ENCODE measurements around the gene CCR2.
"Not testable (repeated sequence)": the region's sequence is repeated elsewhere in the genome, so short reads cannot be mapped to it uniquely, and the experiment has no call there.

Gene CCR2

DNA sequence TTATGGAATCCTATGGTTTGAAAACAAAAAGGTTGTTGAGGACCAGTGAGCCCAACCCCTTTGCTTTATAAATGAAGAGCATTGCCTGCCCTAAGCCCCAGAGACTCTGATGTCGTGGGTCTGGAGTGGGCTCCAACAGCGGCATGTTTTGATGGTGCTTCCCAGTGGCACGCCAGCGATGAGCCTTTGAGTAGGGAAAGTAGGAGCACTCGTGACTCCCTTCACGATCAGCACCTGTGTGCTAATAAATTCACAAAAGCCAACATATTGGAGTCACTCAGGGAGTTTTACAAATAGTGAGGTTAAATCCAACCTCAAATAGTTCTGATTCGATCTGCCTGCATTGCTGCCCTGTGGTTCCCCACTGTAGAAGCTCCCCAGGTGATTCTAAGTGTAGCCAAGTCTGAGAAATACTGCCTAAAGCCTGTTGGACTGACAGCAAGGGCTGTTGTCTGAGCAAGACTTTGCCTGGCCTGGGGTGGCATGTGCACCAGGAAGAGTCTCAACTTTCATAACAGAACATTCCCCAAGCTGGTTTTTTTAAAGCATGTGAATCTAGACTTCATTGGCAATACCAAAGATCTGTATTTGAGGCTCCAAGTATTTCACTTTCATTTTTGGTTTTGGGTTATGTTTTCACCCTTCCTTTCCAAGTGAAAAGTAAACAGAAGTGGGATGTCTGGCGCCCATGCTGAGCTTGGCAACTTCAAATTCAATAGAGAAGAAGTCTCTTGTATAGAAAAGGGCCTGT is 26.7 kb downstream of the CCR2 start:
- DNase-seq: no peak

DNA sequence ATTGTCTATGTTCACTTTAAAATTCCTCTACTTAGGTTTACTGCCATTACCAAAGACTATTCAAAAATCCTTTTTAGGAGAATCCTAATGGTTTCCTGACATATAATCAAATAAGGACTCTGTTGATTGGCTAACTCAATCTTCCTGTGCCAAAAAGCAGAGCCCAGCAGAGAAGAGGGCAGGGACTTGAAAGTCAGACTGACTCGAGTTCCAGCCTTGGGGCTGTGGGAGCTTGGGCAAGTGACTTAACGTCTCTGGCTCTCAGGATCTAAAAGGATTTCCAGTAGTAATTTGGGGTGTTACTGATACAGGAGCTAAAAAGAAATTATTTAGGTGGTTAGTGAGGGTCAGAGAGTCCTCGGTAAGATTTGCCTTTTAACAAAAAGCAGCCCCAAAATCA is 27.7 kb downstream of the CCR2 start:
- DNase-seq: no peak

DNA sequence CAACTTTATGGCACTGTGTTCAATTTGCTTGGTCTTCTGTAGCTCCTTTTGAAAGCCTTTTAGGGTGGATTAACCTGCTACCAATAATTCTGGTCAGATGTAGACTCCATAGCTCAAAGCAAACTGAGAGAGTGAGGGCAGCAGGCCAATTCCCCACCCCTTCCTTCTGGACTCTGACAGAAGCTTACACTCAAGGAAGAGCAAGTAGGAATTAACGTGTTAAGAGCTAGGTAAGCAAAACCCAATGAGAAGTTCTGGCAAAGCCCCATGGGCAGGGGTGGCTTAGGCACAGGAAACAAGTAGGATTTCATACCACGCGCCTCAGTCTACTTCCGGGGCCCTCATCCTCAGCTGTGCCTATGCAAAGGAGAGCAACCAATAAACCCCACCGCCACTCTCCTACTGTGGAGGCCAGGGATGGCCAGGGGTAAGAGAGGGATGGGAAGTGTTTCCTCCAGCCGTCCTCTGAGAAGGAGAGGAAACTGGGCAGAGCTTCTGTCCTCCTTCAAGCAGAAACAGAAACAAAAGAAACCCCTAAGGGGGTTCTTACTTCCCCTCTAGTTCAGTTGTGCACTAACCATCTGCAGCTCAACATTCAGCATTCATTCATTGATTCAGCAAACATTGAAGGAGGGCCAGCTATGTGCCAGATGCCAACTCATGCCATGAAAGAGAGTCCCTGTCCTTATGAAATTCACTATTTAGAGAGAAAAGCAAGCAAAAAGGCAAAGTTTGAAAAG is 29.5 kb downstream of the CCR2 start:
- no peak for DNase-seq

DNA sequence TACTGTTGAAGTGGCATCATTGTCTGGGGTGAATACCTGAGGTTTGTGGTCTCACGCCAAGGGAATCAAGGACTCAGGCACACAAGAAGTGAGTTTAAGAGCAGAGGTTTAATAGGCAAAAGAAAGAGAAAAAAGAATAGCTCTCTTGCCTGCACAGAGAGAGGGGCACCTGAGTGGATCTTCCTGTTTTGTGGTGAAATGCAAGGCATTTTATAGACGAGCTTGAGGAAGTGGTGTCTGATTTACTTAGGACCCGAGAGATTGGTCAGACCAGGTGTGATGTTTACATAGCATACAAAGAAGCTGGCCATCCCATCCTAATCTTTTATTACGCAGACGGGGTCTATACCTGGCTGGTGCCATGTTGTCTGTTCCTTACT is 30.0 kb downstream of the CCR2 start:
- DNase-seq: no peak

DNA sequence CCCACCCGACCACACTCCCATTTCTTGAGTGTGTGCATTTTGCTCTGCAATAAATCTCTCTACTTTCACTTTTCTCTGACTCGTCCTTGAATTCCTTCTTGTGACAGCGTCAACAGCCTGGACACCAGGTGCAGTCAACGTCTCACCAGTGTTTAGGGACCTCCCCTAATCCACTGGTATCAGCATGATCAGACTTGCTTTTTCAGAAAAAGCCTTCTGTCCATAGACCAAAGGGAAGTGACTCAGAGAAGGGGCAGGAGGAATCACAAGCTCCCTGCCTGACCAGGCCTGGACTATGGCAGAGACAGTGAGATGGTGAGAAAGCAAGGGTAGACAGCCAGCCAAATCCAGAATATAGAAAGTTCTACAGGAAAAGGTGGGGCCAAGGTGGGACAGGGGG is 32.3 kb downstream of the CCR2 start:
- DNase-seq: no peak

DNA sequence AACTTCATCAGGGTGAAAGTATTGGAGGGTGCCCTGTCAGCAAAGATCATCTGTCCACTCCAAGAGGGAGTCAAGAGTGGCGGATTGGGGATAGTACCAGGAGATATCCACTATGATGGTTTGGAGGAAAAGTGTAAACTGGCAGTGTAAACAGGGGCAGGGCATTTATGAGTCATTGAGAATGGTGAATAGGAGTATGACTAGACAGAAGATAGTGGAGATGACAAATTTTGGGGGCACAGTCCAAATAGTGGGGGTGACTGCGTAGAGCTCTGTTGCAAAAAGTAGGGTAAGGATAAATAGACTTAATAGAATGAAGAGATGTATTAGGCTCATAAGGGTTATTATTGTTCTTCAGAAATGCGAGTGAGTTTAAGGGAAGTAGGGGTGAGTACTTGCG is 34.9 kb downstream of the CCR2 start:
- not testable (repeated sequence) for DNase-seq

DNA sequence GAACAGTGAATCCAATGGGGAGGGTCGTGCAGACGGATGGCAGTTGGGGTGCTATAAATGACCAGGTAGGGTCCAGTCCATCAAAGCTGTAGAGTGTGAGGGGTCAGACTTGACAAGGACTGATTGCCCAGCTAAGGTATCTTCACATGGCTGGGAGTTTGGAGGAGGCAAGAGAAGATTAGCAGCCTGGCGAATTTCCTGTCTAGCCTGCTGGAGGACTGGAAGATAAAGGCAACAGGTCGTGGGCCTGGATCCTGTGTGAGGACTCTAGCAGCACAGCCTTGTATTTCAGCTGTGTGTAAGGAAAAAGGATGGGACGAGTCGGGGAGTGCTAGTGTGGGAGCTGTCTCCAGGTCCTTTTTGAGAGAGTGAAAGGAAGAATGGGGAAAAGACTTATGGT is 35.4 kb downstream of the CCR2 start:
- no peak for DNase-seq

DNA sequence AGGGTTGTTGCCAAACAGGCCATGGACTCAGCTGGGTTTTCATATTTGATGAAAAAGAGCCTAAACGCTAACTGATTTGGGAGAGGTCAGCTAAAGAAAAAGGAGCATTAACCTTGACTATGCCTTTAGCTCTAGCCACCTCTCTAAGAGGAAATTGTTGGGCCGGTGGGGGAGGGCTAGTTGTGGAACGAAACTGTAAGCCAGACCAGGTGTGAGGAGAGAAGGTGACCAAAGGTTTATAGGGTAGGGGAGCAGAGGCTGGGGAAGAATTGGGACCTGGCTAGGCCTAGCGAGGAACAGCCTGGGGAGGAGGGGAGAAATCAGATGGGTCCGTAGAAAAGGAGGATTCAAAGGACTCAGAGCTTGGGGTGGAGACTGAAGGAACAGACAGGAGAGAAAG is 37.6 kb downstream of the CCR2 start:
- DNase-seq: not testable (repeated sequence)

DNA sequence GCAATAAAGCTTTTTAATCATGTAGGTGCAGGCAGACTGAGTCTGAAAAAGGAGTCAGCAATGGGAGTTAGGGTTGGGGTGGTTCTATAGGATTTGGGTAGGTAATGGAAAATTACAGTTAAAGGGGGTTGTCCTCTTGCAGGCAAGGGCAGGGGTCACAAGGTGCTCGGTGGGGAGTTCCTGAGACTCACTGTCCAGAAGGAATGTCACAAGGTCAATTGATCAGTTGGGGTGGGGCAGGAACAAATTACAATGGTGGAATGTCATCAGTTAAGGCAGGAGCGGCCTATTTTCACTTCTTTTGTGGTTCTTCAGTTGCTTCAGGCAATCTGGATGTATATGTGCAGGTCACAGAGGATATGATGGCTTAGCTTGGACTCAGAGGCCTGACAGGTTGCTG is 39.1 kb downstream of the CCR2 start:
- no peak for DNase-seq

DNA sequence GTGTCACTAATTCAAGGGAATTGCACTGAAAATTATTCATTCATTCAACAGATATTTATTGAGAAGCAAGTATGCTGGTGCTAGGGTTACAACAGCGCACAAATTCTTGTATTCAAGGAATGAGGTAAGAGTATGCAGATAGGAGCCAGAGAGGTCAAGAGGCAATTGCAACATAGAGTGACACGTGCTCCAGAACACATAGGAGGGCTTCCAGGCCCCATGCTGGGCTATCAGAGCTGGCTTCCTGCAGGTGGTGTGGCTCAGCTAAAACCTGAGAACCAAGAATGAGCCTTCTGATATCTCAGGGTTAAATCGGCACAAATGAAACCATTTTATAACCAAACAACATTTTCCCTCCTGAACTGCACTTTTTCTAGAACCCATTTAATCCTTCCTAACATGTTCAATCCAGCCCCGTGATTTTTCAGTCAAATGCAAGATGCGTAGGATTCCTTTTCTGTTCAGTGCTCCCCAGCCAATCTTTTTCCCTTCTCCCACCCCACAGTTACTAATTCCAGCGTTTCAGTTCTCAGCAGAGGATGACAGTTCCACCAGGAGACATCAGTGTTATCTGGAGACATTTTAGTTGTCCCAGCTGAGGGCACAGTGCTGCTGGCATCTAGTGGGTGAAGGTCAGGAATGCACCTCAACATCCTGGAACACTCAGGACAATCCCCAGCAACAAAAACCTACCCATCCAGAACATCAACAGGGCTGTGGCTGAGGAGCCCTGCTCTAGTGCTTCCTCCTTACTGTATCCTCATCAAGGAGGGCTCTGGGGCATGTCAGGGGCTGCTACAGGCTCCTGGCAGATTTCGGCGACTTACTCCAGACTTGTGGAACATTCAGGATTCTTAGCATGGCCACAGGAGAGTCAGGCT is 39.9 kb downstream of the CCR2 start:
- no peak for DNase-seq

DNA sequence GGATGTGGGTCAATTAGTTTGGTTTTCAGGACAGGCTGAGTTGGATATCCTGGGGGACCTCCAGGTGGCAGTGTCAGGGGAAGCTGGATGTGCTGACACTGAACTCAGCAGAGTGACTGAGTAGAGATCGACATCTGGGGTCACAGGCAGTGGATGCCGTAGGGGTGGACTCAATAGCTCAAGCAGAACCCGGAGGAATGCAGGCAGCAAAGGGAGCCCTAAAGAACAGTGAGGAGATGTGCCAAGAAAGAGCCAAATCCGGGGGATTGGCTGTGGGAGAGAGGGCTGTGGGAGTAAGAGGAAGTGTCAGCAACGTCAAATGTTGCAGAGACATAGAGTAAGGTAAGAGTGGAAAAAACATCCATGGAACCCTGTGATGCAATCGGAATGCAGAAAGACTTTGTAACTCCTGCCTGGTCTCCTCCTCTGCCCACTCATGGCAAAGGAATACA is 41.3 kb downstream of the CCR2 start:
- DNase-seq: no peak

DNA sequence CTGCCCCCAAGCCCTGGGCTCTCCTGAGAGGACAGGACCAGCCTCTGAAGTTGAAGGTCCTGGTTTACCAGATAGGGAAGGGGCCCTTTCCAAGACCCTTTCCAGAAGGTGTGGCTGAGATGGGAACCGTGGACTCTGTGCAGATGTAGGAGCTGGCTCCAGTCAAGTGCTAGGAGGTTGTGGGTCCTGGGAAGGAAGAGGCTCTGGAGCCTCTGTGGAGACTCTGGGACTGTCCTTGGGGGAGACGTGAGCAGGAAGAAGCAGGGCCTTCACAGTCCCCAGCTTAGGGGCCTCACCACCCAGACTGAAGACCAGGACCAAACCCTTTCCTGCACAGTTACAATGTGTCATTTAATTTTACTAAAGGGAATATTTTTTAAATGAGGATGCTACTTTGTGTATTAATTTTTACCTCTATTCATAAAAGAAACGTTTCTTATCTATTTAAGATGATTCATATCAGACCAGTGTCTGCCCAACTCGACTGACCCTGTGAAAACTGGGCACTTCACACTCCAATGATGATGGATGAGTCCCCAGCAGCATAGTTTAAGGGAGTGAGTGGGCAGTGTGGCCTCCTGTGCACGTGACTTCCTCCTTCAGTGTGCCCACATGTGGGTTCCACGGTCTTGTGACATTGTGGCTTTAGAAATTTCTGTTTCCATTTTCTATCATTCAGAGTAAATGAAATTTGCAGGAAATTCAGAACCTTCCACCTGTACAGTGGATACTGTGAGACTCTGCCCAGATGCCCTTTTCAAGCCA is 42.0 kb downstream of the CCR2 start:
- no peak for DNase-seq

DNA sequence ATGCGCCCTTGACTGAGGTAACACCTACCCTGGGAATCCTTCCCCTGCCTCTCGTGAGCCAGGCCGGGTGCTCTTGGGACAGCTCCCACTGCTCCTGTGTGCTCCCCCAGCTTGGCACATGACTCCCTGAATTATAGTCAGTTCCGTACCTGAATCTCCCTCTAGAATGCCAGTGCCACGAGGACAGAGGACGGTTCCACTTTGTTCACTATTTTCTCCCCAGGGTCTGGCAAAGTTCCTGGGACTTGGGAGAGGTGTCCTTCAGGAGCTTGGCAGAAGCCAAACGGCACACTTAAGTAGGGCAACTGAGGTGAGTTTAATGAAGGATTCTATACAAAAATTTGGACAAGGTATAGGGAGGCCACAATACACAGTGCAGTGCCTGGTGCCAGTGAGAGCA is 43.2 kb downstream of the CCR2 start:
- DNase-seq: no peak

DNA sequence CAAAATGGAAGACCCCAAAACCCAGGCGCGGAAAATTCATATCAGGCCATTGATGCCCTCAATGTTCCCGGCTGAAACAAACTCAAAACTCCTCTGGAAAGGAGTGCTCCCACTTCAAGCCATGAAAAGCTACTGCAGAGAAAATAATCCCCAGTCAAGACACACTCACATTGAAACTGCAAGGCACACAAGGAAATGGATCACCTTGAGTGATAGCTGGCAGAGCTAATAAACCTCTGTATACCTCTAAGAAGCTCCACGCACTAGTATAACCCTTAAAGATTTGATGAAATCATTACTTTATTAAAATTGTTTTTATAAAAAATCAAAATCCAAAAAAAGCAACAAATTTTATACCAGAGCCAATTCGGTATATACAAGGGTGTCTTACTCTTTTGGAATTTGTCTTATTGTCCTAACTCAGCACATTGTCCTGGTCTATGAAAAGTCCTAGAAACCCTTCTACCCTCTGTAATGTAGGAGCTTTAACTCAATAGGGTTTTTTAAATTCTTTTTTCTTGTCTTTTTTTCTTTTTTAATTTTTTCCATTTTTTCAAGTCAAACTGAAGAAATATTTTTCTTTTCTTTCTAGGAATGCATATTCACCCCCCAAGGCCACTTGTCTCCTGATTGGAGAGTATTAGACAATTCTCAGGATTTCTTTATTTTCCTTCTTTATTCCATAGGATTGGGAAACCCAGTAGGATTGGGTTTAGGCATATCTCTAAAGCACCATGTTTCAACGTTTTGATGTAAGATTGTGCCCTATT is 44.5 kb downstream of the CCR2 start:
- DNase-seq: no peak

DNA sequence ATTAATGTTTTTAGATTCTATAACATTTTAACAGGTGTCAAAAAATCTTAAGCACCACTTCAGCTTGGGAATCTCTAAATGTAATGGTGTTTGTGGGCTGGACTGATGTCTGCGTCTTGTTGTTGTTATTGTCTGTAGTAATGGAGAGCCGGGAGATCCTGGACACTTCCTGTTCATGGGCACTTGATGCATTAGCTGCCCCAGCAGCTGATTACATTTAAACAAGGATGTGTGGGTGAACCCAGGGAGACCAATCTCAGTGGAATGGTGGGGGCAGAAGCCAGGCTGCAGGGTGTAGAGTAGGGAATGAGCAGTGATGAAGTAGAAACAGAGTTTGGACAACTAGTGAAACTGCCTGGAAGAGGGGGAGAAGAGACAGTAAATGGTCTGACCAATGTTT is 45.2 kb downstream of the CCR2 start:
- DNase-seq: no peak

DNA sequence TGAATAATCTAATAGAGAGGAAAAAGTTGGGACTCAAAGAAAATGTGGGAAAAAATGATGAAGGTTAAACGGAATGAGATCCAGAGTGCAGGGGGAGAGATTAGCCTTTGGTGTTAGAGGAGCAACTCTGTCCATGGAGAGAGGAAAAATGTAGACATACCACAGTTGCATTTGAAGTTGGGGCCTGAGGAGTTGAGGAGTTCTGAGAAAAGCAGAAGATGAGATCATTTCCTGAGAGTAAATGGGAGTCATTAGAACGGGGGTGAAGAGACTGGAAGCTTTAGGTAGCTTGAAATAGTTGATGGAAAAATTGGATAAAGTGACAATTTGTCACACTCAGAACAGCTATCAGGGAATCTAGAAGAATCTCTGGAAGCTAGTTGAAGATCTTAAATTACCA is 45.6 kb downstream of the CCR2 start:
- no peak for DNase-seq

DNA sequence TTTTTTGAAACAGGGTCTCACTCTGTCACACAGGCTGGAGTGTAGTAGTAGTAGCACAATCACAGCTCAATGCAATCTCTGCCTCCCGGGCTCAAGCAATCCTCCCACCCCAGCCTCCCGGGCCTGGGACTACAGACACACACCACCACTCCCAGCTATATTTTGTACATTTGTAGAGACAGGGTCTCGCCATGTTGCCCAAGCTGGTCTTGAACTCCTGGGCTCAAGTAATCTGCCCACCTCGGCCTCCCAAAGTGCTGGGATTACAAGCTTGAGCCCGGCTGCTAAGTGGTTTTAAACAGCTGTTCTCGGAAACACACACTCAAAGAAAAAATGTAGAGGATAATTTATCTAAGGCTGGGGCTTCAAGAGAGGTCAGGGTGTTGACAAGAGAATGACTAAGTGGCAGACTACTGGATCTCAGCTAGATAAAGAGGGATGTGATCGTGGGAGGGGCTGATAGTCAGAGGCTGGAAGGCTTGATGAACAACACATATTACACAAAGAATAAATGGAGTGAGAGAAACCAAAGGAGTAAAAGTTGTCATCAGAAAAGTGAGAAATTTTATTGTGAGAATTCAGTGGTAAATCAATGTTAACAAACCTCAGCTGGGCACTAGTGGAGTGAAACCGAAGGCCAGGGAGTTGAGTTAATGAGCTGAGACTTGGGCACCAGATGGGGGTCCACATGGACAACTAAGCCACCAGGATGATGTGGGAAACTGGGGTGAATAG is 46.3 kb downstream of the CCR2 start:
- DNase-seq: no peak

DNA sequence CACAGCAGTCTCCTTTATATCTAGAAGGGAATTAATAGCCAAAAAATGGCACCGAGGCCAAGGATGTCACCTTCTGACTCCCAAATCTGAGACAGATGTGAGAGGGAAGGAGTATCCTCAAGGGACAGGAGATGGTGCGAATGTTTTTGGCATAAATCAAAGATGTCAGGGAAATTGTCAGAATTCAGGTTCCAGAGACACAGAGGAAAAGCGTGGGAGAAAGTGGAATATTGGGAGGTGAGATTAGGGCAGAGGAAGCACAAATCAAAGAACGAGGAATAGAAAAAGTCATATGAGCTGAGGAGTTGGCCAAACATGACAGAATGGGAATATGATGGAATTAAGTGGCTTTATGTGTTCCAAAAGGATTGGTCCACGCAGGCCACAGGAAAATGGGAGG is 46.9 kb downstream of the CCR2 start:
- DNase-seq: no peak

DNA sequence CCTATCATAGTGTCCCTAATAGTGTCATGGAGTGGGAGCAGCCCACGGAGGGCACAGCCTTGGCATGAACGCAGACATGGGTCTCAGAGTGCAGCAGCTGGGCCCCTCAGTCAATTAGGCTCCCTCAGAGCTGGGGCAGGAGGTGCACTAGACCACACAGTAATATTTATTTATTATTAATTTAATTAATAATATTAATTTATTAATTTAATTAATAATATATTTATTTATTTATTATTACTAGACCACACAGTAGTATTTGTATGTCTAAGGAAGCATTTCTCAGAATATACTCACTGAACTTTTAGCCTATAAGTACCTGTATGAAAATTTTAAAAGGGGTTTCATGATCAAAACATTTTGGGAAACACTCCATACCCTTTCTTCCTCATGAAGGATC is 47.7 kb downstream of the CCR2 start:
- no peak for DNase-seq

DNA sequence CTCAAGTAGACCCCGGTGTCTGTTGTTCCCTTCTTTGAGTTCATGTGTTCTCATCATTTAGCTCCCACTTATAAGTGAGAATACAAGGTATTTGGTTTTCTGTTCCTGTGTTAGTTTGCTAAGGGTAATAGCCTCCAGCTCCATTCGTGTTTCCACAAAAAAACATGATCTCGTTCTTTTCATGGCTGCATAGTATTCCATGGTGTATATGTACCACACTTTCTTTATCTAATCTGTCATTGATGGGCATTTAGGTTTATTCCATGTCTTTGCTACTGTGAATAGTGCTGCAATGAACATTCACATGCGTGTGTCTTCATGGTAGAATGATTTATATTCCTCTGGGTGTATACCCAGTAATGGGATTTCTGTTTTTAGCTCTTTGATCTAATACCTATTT is 49.0 kb downstream of the CCR2 start:
- DNase-seq: not testable (repeated sequence)

DNA sequence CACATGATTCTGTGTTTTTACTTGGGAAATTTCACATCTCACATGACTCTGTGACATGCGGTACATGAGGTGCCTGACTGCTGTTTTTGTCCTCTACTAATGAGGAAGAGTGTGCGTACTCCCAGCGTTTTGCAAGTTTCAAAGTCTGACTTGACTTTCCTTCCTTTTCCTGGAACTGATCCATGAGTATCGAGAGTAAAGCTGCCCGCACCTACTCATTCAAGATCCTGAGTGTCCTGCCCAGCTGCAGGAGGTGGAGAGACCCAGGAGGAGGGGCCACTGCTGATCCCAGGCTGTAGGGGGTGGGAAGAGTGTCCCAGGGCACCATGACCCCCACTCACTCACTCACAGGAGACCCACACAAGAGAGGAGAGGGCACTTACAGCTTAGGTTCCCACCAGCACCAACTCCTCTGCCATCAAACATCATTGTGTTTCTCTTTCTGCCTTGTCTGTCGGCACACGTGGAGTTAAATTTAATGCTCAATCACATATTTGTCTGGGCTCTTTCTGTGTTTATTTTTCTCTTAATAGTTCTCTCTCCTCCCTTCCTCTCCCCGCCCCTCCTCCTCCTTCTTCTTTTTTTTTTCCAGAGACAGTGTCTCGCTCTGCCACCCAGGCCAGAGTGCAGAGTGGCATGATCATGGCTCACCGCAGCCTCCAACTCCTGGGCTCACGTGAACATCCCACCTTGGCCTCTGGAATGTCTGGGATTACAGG is 51.5 kb downstream of the CCR2 start:
- no peak for DNase-seq
